ENCODE results near the gene ZNF418. TPM values are rescaled to one million over a fixed set of nuclear protein-coding genes. Genes with fewer than 3 reads are reported as not detected.

ZNF418 gene
- total and polyA plus RNA-seq, 2 of the 13 experiments (the other 11 are each of a cell fraction or from before 2014, with no cell fraction given): 0.07 to 0.27 TPM

- TF ChIP-seq MYPOP (CRISPR knock-in tag; IDR thresholded peaks at IDR 0.05) (peak; percentile 53; the same call in 1 of the 2 replicates), SRSF1 (optimal IDR thresholded peaks at IDR 0.05; ENCODE audit: low read depth, low read length) (peak; percentile 96), TOPORS (CRISPR knock-in tag; IDR thresholded peaks at IDR 0.05) (0 out of 2 replicates have a peak, but pooled peaks have one; percentile 60), MED8 (CRISPR knock-in tag; IDR thresholded peaks at IDR 0.05; ENCODE audit: insufficient replicate concordance) (peak; percentile 21), ZBTB39 (CRISPR knock-in tag; IDR thresholded peaks at IDR 0.05) (no peak), IKZF5 (CRISPR knock-in tag; IDR thresholded peaks at IDR 0.05) (peak; percentile 85), SIN3A (IDR thresholded peaks at IDR 0.05; ENCODE audit: borderline replicate concordance, low read depth, low read length) (peak; percentile 89; the same call in 1 of the 2 replicates), ZSCAN5A (CRISPR knock-in tag; IDR thresholded peaks at IDR 0.05; ENCODE audit: borderline replicate concordance) (no peak; the same call in 1 of the 2 replicates), YY1 (IDR thresholded peaks at IDR 0.05; ENCODE audit: insufficient read depth, insufficient replicate concordance, low read depth, low read length) (peak; percentile 55), ZBTB26 (CRISPR knock-in tag; IDR thresholded peaks at IDR 0.05; ENCODE audit: borderline replicate concordance) (peak; percentile 42; the same call in 1 of the 2 replicates), HNF1B (CRISPR knock-in tag; IDR thresholded peaks at IDR 0.05) (peak; percentile 49), SP5 (CRISPR knock-in tag; IDR thresholded peaks at IDR 0.05; ENCODE audit: borderline replicate concordance, low read depth) (no peak), CREM (IDR thresholded peaks at IDR 0.05) (peak; percentile 88), CREM (CRISPR knock-in tag; IDR thresholded peaks at IDR 0.05) (no peak), NR2F1 (CRISPR knock-in tag; IDR thresholded peaks at IDR 0.05) (no peak), HDAC1 (CRISPR knock-in tag; IDR thresholded peaks at IDR 0.05) (peak; percentile 92), RFX1 (IDR thresholded peaks at IDR 0.05) (no peak), ZBTB8A (CRISPR knock-in tag; IDR thresholded peaks at IDR 0.05; ENCODE audit: borderline replicate concordance, low read depth) (no peak), ZNF337 (CRISPR knock-in tag; IDR thresholded peaks at IDR 0.05; ENCODE audit: borderline replicate concordance, low read depth) (no peak), RAD51 (IDR thresholded peaks at IDR 0.05; ENCODE audit: borderline replicate concordance) (no peak)
Observed at GRCh38 chr19:57947419-57948134, 12.4 kb upstream of the ZNF418 start, which contains the start of gene ZNF256 (continued).

Measured in HepG2 (cell line).